Activated CD4-positive, alpha-beta T cell treated with anti-CD3 and anti-CD28 coated beads, Interleukin-2, amount 10 ng/mL, durations not matched to agents 24 days and 14 days (primary cell): ENCODE data around the gene CD276. TPM values are rescaled to one million over a fixed set of nuclear protein-coding genes. Genes with fewer than 3 reads are reported as not detected.

Experiments used
- DNase-seq: peaks from one replicate; pipeline ENCODE4 v3.0.0; 2022
- H3K27ac Mint-ChIP-seq: one replicate; pipeline ENCODE4 v1.8.0; 2022; ENCODE audit warnings: mild to moderate bottlenecking, mixed read lengths
- H3K27me3 Mint-ChIP-seq: one replicate; pipeline ENCODE4 v1.8.0; 2022; ENCODE audit warnings: mixed read lengths
- H3K36me3 Mint-ChIP-seq: one replicate; pipeline ENCODE4 v1.8.0; 2022; ENCODE audit warnings: low read depth, mild to moderate bottlenecking, mixed read lengths
- H3K4me1 Mint-ChIP-seq: one replicate; pipeline ENCODE4 v1.8.0; 2021; ENCODE audit warnings: mixed read lengths
- H3K4me3 Mint-ChIP-seq: one replicate; pipeline ENCODE4 v1.8.0; 2022; ENCODE audit warnings: mild to moderate bottlenecking, moderate library complexity, mixed read lengths
- H3K9me3 Mint-ChIP-seq: one replicate; pipeline ENCODE4 v1.8.0; 2021; ENCODE audit warnings: mixed read lengths
- intact Hi-C: fragments of 100-400 bp; cut with micrococcal nuclease; formaldehyde crosslinking; loops from one replicate; pipeline ENCODE4 v1.15.1; 2023
- total RNA-seq: library from RNA; stranded (reverse); gene quantifications from 2 replicates; pipeline ENCODE4 v1.2.3, GENCODE V29; 2022

The CD276 gene
- total RNA-seq, 1 donor from 2014 or later, result 20.3 TPM

- H3K27me3 Mint-ChIP-seq, result no peaks in the 10 kb centered on the region
- H3K4me3 Mint-ChIP-seq, result no peak overlapping the region
- intact Hi-C loops, result loop anchor here (10.0 kb wide), 1 partner anchor 424 kb away; no protein-coding TSS in a partner anchor
Measured at GRCh38 chr15:73708691-73709090, 24.5 kb downstream of the CD276 start.

GRCh38 chr15:73709241-73709640, 25.1 kb downstream of the CD276 start:
- Mint-ChIP-seq H3K4me1 (peaks cover 2% of the 10 kb centered on the region), H3K9me3 (no peaks in the 10 kb centered on the region), H3K27ac (no peak overlapping the region), H3K4me3 (no peak overlapping the region), H3K36me3 (no peaks in the 10 kb centered on the region), H3K27me3 (no peaks in the 10 kb centered on the region)
- intact Hi-C loops, result loop anchor here (10.0 kb wide), 1 partner anchor 424 kb away; no protein-coding TSS in a partner anchor
- DNase-seq, result no peak

More at GRCh38 chr15:73708691-73709090, 24.5 kb downstream of the CD276 start:
- no peak for DNase-seq
- no peaks in the 10 kb centered on the region for H3K9me3 Mint-ChIP-seq
- no peak overlapping the region for H3K27ac Mint-ChIP-seq
- H3K4me1 Mint-ChIP-seq, result peaks cover 2% of the 10 kb centered on the region
- no peaks in the 10 kb centered on the region for H3K36me3 Mint-ChIP-seq

- no peaks in the 10 kb centered on the region for H3K27me3 Mint-ChIP-seq
- no peaks in the 10 kb centered on the region for H3K9me3 Mint-ChIP-seq
- intact Hi-C loops, result loop anchor here (10.0 kb wide), 1 partner anchor 425 kb away; no protein-coding TSS in a partner anchor
- no peak overlapping the region for H3K4me3 Mint-ChIP-seq
- peaks cover 1% of the 10 kb centered on the region for H3K4me1 Mint-ChIP-seq
- no peak overlapping the region for H3K27ac Mint-ChIP-seq
- no peak for DNase-seq
- H3K36me3 Mint-ChIP-seq, result no peaks in the 10 kb centered on the region
Measured at GRCh38 chr15:73709686-73710085, 25.5 kb downstream of the CD276 start.

GRCh38 chr15:73710321-73710720, 26.1 kb downstream of the CD276 start:
- Mint-ChIP-seq H3K27ac (no peak overlapping the region), H3K9me3 (no peaks in the 10 kb centered on the region), H3K4me3 (no peak overlapping the region), H3K4me1 (no peaks in the 10 kb centered on the region), H3K36me3 (no peaks in the 10 kb centered on the region), H3K27me3 (no peaks in the 10 kb centered on the region)
- intact Hi-C loops, result no loop called here
- no peak for DNase-seq

GRCh38 chr15:73711526-73711925, 27.3 kb downstream of the CD276 start:
- Mint-ChIP-seq H3K27ac (no peak overlapping the region), H3K27me3 (no peaks in the 10 kb centered on the region), H3K9me3 (no peaks in the 10 kb centered on the region), H3K4me1 (no peaks in the 10 kb centered on the region), H3K4me3 (no peak overlapping the region), H3K36me3 (no peaks in the 10 kb centered on the region)
- DNase-seq, result no peak
- intact Hi-C loops, result no loop called here

- Mint-ChIP-seq H3K27me3 (no peaks in the 10 kb centered on the region), H3K4me1 (no peaks in the 10 kb centered on the region), H3K9me3 (no peaks in the 10 kb centered on the region), H3K36me3 (no peaks in the 10 kb centered on the region), H3K27ac (no peak overlapping the region), H3K4me3 (no peak overlapping the region)
- intact Hi-C loops, result no loop called here
- DNase-seq, result no peak
Measured at GRCh38 chr15:73712107-73712506, 27.9 kb downstream of the CD276 start.

GRCh38 chr15:73714695-73715301, 30.6 kb downstream of the CD276 start:
- H3K9me3 Mint-ChIP-seq, result no peaks in the 10 kb centered on the region
- peaks cover 4% of the 10 kb centered on the region for H3K27me3 Mint-ChIP-seq
- H3K36me3 Mint-ChIP-seq, result no peaks in the 10 kb centered on the region
- intact Hi-C loops, result no loop called here
- DNase-seq, result no peak
- H3K27ac Mint-ChIP-seq, result no peak overlapping the region
- no peak overlapping the region for H3K4me3 Mint-ChIP-seq
- no peaks in the 10 kb centered on the region for H3K4me1 Mint-ChIP-seq

GRCh38 chr15:73715417-73715816, 31.2 kb downstream of the CD276 start:
- H3K4me1 Mint-ChIP-seq, result no peaks in the 10 kb centered on the region

GRCh38 chr15:73716417-73716816, 32.2 kb downstream of the CD276 start:
- H3K4me3 Mint-ChIP-seq, result no peak overlapping the region
- H3K9me3 Mint-ChIP-seq, result no peaks in the 10 kb centered on the region
- H3K27me3 Mint-ChIP-seq, result peaks cover 5% of the 10 kb centered on the region
- H3K4me1 Mint-ChIP-seq, result no peaks in the 10 kb centered on the region
- H3K27ac Mint-ChIP-seq, result no peak overlapping the region
- intact Hi-C loops, result no loop called here
- H3K36me3 Mint-ChIP-seq, result no peaks in the 10 kb centered on the region
- no peak for DNase-seq

More at GRCh38 chr15:73715417-73715816, 31.2 kb downstream of the CD276 start:
- no peaks in the 10 kb centered on the region for H3K36me3 Mint-ChIP-seq
- intact Hi-C loops, result no loop called here
- no peak overlapping the region for H3K27ac Mint-ChIP-seq
- peaks cover 5% of the 10 kb centered on the region for H3K27me3 Mint-ChIP-seq
- no peak for DNase-seq
- no peak overlapping the region for H3K4me3 Mint-ChIP-seq
- no peaks in the 10 kb centered on the region for H3K9me3 Mint-ChIP-seq

- intact Hi-C loops, result no loop called here
- no peaks in the 10 kb centered on the region for H3K36me3 Mint-ChIP-seq
- no peaks in the 10 kb centered on the region for H3K9me3 Mint-ChIP-seq
- H3K4me3 Mint-ChIP-seq, result no peak overlapping the region
- no peak overlapping the region for H3K27ac Mint-ChIP-seq
- peaks cover 6% of the 10 kb centered on the region for H3K27me3 Mint-ChIP-seq
- no peaks in the 10 kb centered on the region for H3K4me1 Mint-ChIP-seq
- DNase-seq, result no peak
Measured at GRCh38 chr15:73717206-73717605, 33.0 kb downstream of the CD276 start.

- H3K27me3 Mint-ChIP-seq, result peaks cover 6% of the 10 kb centered on the region
- no peaks in the 10 kb centered on the region for H3K36me3 Mint-ChIP-seq
- DNase-seq, result no peak
- H3K4me3 Mint-ChIP-seq, result no peak overlapping the region
- intact Hi-C loops, result no loop called here
- no peaks in the 10 kb centered on the region for H3K4me1 Mint-ChIP-seq
- no peaks in the 10 kb centered on the region for H3K9me3 Mint-ChIP-seq
- H3K27ac Mint-ChIP-seq, result no peak overlapping the region
Measured at GRCh38 chr15:73717802-73718201, 33.6 kb downstream of the CD276 start.

- intact Hi-C loops, result no loop called here
- no peaks in the 10 kb centered on the region for H3K9me3 Mint-ChIP-seq
- H3K27me3 Mint-ChIP-seq, result peaks cover 6% of the 10 kb centered on the region
- no peaks in the 10 kb centered on the region for H3K4me1 Mint-ChIP-seq
- no peak overlapping the region for H3K27ac Mint-ChIP-seq
- no peak overlapping the region for H3K4me3 Mint-ChIP-seq
- DNase-seq, result no peak
- H3K36me3 Mint-ChIP-seq, result no peaks in the 10 kb centered on the region
Measured at GRCh38 chr15:73718694-73719093, 34.5 kb downstream of the CD276 start.

GRCh38 chr15:73722425-73722824, 38.2 kb downstream of the CD276 start:
- DNase-seq, result no peak
- no peak overlapping the region for H3K4me3 Mint-ChIP-seq
- no peak overlapping the region for H3K27ac Mint-ChIP-seq
- intact Hi-C loops, result no loop called here
- no peaks in the 10 kb centered on the region for H3K36me3 Mint-ChIP-seq
- no peaks in the 10 kb centered on the region for H3K4me1 Mint-ChIP-seq
- H3K9me3 Mint-ChIP-seq, result no peaks in the 10 kb centered on the region
- H3K27me3 Mint-ChIP-seq, result peaks cover 20% of the 10 kb centered on the region

GRCh38 chr15:73723191-73723590, 39.0 kb downstream of the CD276 start:
- H3K9me3 Mint-ChIP-seq, result no peaks in the 10 kb centered on the region
- DNase-seq, result no peak
- H3K4me1 Mint-ChIP-seq, result no peaks in the 10 kb centered on the region
- H3K36me3 Mint-ChIP-seq, result no peaks in the 10 kb centered on the region
- no peak overlapping the region for H3K4me3 Mint-ChIP-seq
- H3K27ac Mint-ChIP-seq, result no peak overlapping the region
- peaks cover 19% of the 10 kb centered on the region for H3K27me3 Mint-ChIP-seq
- intact Hi-C loops, result no loop called here

GRCh38 chr15:73724212-73724611, 40.0 kb downstream of the CD276 start:
- Mint-ChIP-seq H3K27me3 (peaks cover 19% of the 10 kb centered on the region), H3K27ac (no peak overlapping the region), H3K4me1 (no peaks in the 10 kb centered on the region), H3K4me3 (no peak overlapping the region), H3K9me3 (no peaks in the 10 kb centered on the region), H3K36me3 (no peaks in the 10 kb centered on the region)
- intact Hi-C loops, result no loop called here
- no peak for DNase-seq
